Loucy (cell line): Measurements from ENCODE around the gene CD24.

Experiments
- H2AFZ ChIP-seq: fragments of 200-600 bp; sonication (generic); 2 replicates; pipeline ENCODE4 v1.6.0; 2016; ENCODE audit warnings: antibody characterized with exemption, mild to moderate bottlenecking, low read length, moderate library complexity
- H3F3A ChIP-seq: fragments of 200-600 bp; 2 replicates; pipeline ENCODE4 v1.6.0; 2016; ENCODE audit warnings: antibody characterized with exemption, low read depth, mild to moderate bottlenecking
- H3K27me3 ChIP-seq: fragments of 200-600 bp; sonication (generic); 2 replicates; pipeline ENCODE4 v1.6.1; 2014; ENCODE audit warnings: low read length, mild to moderate bottlenecking; ENCODE audit not compliant: insufficient read depth, poor library complexity, severe bottlenecking
- H3K36me3 ChIP-seq: fragments of 200-600 bp; sonication (generic); 2 replicates; pipeline ENCODE4 v1.6.1; 2016; ENCODE audit warnings: low read length; ENCODE audit not compliant: insufficient read depth
- H3K4me1 ChIP-seq: fragments of 200-600 bp; sonication (generic); 2 replicates; pipeline ENCODE4 v1.5.1; 2014; ENCODE audit warnings: low read length, mild to moderate bottlenecking; ENCODE audit not compliant: insufficient read depth, poor library complexity, severe bottlenecking
- H3K4me2 ChIP-seq: fragments of 200-600 bp; sonication (generic); 2 replicates; pipeline ENCODE4 v1.6.0; 2014; ENCODE audit warnings: antibody characterized with exemption, low read length, low read depth, mild to moderate bottlenecking; ENCODE audit not compliant: poor library complexity, severe bottlenecking
- H3K4me3 ChIP-seq: fragments of 200-600 bp; sonication (generic); 2 replicates; pipeline ENCODE4 v1.5.1; 2014; ENCODE audit warnings: low read length, mild to moderate bottlenecking, mixed read lengths; ENCODE audit not compliant: poor library complexity, severe bottlenecking
- H3K79me2 ChIP-seq: fragments of 200-600 bp; sonication (generic); 2 replicates; pipeline ENCODE4 v1.6.1; 2014; ENCODE audit warnings: low read length; ENCODE audit not compliant: insufficient read depth
- H3K9ac ChIP-seq: fragments of 200-600 bp; sonication (generic); 2 replicates; pipeline ENCODE4 v1.6.0; 2014; ENCODE audit warnings: mild to moderate bottlenecking, low read depth, low read length, moderate library complexity; ENCODE audit not compliant: poor library complexity, severe bottlenecking
- H3K9me2 ChIP-seq: fragments of 200-600 bp; sonication (generic); replicated peaks from 2 replicates; pipeline ENCODE4 v1.6.1; 2016; ENCODE audit warnings: low read depth, low read length, mixed read lengths
- H3K9me3 ChIP-seq: fragments of 200-600 bp; sonication (generic); 2 replicates; pipeline ENCODE4 v1.6.1; 2014; ENCODE audit warnings: mild to moderate bottlenecking, antibody characterized with exemption, low read length, low read depth; ENCODE audit not compliant: insufficient read depth
- H4K20me1 ChIP-seq: fragments of 200-600 bp; sonication (generic); 2 replicates; pipeline ENCODE4 v1.6.0; 2014; ENCODE audit warnings: antibody characterized with exemption, low read length, mild to moderate bottlenecking; ENCODE audit not compliant: insufficient read depth, poor library complexity, severe bottlenecking
- CTCF ChIP-seq: fragments of 200-600 bp; sonication (generic); conservative IDR thresholded peaks from 2 replicates; pipeline ENCODE4 v1.5.1; 2014; ENCODE audit warnings: mild to moderate bottlenecking, antibody characterized with exemption, low read length
- EZH2phosphoT487 ChIP-seq: fragments of 200-600 bp; IDR thresholded peaks from 2 replicates; pipeline ENCODE4 v1.6.1; 2018; ENCODE audit warnings: antibody characterized with exemption, mild to moderate bottlenecking, moderate library complexity, borderline replicate concordance

Gene CD24

GRCh38 chr6:106925948-106926347 lies 48.6 kb downstream of the CD24 start:
- no peak overlapping the region for H3K9ac ChIP-seq
- H3K27me3 ChIP-seq = no peaks in the 10 kb centered on the region
- no peaks in the 10 kb centered on the region for H3K9me2 ChIP-seq
- no peak overlapping the region for H3K4me2 ChIP-seq
- no peaks in the 10 kb centered on the region for H3F3A ChIP-seq
- no peak overlapping the region for H2AFZ ChIP-seq
- no peaks in the 10 kb centered on the region for H3K79me2 ChIP-seq
- H3K4me3 ChIP-seq = no peak overlapping the region
- TF ChIP-seq CTCF (no peak), EZH2phosphoT487 (no peak)
- H3K4me1 ChIP-seq = no peaks in the 10 kb centered on the region
- no peaks in the 10 kb centered on the region for H4K20me1 ChIP-seq
- no peaks in the 10 kb centered on the region for H3K36me3 ChIP-seq
- no peaks in the 10 kb centered on the region for H3K9me3 ChIP-seq

GRCh38 chr6:106924694-106925523 lies 49.6 kb downstream of the CD24 start:
- Histone ChIP-seq H3K4me1 (no peaks in the 10 kb centered on the region), H3K79me2 (no peaks in the 10 kb centered on the region), H3K4me2 (no peak overlapping the region), H3K4me3 (no peak overlapping the region), H3K27me3 (no peaks in the 10 kb centered on the region), H3K36me3 (no peaks in the 10 kb centered on the region), H3K9ac (no peak overlapping the region), H3K9me3 (no peaks in the 10 kb centered on the region), H4K20me1 (no peaks in the 10 kb centered on the region), H2AFZ (no peak overlapping the region), H3K9me2 (no peaks in the 10 kb centered on the region), H3F3A (no peaks in the 10 kb centered on the region)
- TF ChIP-seq EZH2phosphoT487 (no peak), CTCF (no peak)

- Histone ChIP-seq H3K4me1 (no peaks in the 10 kb centered on the region), H3F3A (no peaks in the 10 kb centered on the region), H2AFZ (no peak overlapping the region), H3K4me2 (no peak overlapping the region), H3K27me3 (no peaks in the 10 kb centered on the region), H3K36me3 (no peaks in the 10 kb centered on the region), H3K9me3 (no peaks in the 10 kb centered on the region), H3K9ac (no peak overlapping the region), H3K79me2 (no peaks in the 10 kb centered on the region), H3K4me3 (no peak overlapping the region), H3K9me2 (no peaks in the 10 kb centered on the region), H4K20me1 (no peaks in the 10 kb centered on the region)
- no peak for TF ChIP-seq EZH2phosphoT487
- no peak for TF ChIP-seq CTCF
Observed at GRCh38 chr6:106922626-106923025, 51.9 kb downstream of the CD24 start.
